Measurements from ENCODE around the gene PDCD4. TPM values are rescaled to one million over a fixed set of nuclear protein-coding genes. Genes with fewer than 3 reads are reported as not detected.

PDCD4 gene
- polyA plus RNA-seq, 1 of the 3 experiments (the other 2 are of a cell fraction): 23.3 TPM

DNA sequence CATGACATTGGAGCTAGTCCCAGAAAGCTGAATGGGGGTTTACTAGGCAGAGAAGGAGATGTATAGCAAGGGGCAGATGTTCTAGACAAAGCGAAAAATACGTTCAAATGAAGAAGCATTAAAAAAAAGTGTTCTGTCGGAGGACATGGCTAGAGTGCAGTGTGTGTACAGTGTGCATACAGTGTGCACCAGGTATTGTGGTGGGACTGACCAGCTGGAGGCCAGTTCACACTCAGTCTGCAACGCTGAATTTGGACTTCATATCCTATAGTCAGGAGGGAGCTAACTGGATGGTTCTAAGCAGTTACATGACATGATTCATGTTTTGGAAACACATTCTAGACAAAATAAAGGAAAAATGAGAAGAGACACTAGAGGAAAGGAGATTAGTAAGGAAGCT, 38.4 kb downstream of the PDCD4 start:
- TF ChIP-seq, protein P1, sequence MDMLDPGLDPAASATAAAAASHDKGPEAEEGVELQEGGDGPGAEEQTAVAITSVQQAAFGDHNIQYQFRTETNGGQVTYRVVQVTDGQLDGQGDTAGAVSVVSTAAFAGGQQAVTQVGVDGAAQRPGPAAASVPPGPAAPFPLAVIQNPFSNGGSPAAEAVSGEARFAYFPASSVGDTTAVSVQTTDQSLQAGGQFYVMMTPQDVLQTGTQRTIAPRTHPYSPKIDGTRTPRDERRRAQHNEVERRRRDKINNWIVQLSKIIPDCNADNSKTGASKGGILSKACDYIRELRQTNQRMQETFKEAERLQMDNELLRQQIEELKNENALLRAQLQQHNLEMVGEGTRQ (IDR thresholded peaks at IDR 0.05; ENCODE audit: borderline replicate concordance, low read depth, low read length): no peak
- TF ChIP-seq TCF12 (IDR thresholded peaks at IDR 0.05) (no peak), SMC3 (IDR thresholded peaks at IDR 0.05; ENCODE audit: low read depth, low read length) (no peak), MEF2A (IDR thresholded peaks at IDR 0.05; ENCODE audit: borderline replicate concordance, low read depth) (no peak), NRF1 (IDR thresholded peaks at IDR 0.05; ENCODE audit: low read depth, low read length) (no peak), FOXM1 (IDR thresholded peaks at IDR 0.05; ENCODE audit: low read depth) (no peak), YY1 (IDR thresholded peaks at IDR 0.05; ENCODE audit: low read depth) (no peak), FOSL2 (IDR thresholded peaks at IDR 0.05; ENCODE audit: borderline replicate concordance, low read depth) (no peak)
- TF ChIP-seq, protein P2, sequence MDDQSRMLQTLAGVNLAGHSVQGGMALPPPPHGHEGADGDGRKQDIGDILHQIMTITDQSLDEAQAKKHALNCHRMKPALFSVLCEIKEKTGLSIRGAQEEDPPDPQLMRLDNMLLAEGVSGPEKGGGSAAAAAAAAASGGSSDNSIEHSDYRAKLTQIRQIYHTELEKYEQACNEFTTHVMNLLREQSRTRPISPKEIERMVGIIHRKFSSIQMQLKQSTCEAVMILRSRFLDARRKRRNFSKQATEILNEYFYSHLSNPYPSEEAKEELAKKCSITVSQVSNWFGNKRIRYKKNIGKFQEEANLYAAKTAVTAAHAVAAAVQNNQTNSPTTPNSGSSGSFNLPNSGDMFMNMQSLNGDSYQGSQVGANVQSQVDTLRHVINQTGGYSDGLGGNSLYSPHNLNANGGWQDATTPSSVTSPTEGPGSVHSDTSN (IDR thresholded peaks at IDR 0.05): no peak
- TF ChIP-seq, protein P3, sequence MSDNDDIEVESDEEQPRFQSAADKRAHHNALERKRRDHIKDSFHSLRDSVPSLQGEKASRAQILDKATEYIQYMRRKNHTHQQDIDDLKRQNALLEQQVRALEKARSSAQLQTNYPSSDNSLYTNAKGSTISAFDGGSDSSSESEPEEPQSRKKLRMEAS (IDR thresholded peaks at IDR 0.05; ENCODE audit: low read depth): no peak
- TF ChIP-seq, protein P4, sequence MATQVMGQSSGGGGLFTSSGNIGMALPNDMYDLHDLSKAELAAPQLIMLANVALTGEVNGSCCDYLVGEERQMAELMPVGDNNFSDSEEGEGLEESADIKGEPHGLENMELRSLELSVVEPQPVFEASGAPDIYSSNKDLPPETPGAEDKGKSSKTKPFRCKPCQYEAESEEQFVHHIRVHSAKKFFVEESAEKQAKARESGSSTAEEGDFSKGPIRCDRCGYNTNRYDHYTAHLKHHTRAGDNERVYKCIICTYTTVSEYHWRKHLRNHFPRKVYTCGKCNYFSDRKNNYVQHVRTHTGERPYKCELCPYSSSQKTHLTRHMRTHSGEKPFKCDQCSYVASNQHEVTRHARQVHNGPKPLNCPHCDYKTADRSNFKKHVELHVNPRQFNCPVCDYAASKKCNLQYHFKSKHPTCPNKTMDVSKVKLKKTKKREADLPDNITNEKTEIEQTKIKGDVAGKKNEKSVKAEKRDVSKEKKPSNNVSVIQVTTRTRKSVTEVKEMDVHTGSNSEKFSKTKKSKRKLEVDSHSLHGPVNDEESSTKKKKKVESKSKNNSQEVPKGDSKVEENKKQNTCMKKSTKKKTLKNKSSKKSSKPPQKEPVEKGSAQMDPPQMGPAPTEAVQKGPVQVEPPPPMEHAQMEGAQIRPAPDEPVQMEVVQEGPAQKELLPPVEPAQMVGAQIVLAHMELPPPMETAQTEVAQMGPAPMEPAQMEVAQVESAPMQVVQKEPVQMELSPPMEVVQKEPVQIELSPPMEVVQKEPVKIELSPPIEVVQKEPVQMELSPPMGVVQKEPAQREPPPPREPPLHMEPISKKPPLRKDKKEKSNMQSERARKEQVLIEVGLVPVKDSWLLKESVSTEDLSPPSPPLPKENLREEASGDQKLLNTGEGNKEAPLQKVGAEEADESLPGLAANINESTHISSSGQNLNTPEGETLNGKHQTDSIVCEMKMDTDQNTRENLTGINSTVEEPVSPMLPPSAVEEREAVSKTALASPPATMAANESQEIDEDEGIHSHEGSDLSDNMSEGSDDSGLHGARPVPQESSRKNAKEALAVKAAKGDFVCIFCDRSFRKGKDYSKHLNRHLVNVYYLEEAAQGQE (IDR thresholded peaks at IDR 0.05; ENCODE audit: low read depth, low read length): no peak
- TF ChIP-seq, protein P5, sequence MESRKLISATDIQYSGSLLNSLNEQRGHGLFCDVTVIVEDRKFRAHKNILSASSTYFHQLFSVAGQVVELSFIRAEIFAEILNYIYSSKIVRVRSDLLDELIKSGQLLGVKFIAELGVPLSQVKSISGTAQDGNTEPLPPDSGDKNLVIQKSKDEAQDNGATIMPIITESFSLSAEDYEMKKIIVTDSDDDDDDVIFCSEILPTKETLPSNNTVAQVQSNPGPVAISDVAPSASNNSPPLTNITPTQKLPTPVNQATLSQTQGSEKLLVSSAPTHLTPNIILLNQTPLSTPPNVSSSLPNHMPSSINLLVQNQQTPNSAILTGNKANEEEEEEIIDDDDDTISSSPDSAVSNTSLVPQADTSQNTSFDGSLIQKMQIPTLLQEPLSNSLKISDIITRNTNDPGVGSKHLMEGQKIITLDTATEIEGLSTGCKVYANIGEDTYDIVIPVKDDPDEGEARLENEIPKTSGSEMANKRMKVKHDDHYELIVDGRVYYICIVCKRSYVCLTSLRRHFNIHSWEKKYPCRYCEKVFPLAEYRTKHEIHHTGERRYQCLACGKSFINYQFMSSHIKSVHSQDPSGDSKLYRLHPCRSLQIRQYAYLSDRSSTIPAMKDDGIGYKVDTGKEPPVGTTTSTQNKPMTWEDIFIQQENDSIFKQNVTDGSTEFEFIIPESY (IDR thresholded peaks at IDR 0.05; ENCODE audit: borderline replicate concordance, low read depth): no peak
- Histone ChIP-seq H3F3A (replicated peaks; ENCODE audit: insufficient read depth) (peaks cover 16% of the 10 kb centered on the region), H3K4me3 (ENCODE audit: low read depth in 2 of 2, low read length in 1 of 2) (no peak overlapping the region), H4K20me1 (ENCODE audit: insufficient read depth) (peaks cover 8% of the 10 kb centered on the region; the same call in 1 of the 2 replicates), H3K4me1 (ENCODE audit: control insufficient read depth in 1 of 2, insufficient read depth in 2 of 2, low read depth in 1 of 2, low read length in 1 of 2) (peaks cover 3 to 11% of the 10 kb centered on the region in 2 experiments; a peak in 3 of 4 replicates), H3K27ac (ENCODE audit: low read depth in 2 of 2, low read length in 1 of 2) (no peak overlapping the region), H3K9me2 (no peaks in the 10 kb centered on the region), H3K36me3 (replicated peaks in 1 of 2; ENCODE audit: control insufficient read depth in 1 of 2, insufficient read depth in 2 of 2, low read length in 1 of 2) (peaks cover 2 to 11% of the 10 kb centered on the region in 2 experiments), H3K79me2 (ENCODE audit: insufficient read depth) (no peaks in the 10 kb centered on the region), H2AFZ (ENCODE audit: low read depth) (no peak overlapping the region), H3K9me3 (no peaks in the 10 kb centered on the region), H3K4me2 (no peak overlapping the region), H3K27me3 (ENCODE audit: insufficient read depth) (no peaks in the 10 kb centered on the region), H3K9ac (no peak overlapping the region)
- ChIA-PET POLR2A (interaction anchor here (2.1 kb wide), 1 partner anchor 9 kb away, joined by 11 read pairs; the partner anchor contains the start of genes BBIP1 and SHOC2), CTCF (interaction anchor here (1.2 to 2.6 kb wide), 5 partner anchors 8 to 167 kb away, joined by 3 to 18 read pairs (median 7); no protein-coding TSS in a partner anchor)
- DNase-seq: no peak
- 93% methylated on average over 4 of the region's 4 CpGs for WGBS (ENCODE audit: low lambda C conversion rate)

Measured in SK-N-SH (cell line).